ENCODE results near the gene MS4A10.

DNA sequence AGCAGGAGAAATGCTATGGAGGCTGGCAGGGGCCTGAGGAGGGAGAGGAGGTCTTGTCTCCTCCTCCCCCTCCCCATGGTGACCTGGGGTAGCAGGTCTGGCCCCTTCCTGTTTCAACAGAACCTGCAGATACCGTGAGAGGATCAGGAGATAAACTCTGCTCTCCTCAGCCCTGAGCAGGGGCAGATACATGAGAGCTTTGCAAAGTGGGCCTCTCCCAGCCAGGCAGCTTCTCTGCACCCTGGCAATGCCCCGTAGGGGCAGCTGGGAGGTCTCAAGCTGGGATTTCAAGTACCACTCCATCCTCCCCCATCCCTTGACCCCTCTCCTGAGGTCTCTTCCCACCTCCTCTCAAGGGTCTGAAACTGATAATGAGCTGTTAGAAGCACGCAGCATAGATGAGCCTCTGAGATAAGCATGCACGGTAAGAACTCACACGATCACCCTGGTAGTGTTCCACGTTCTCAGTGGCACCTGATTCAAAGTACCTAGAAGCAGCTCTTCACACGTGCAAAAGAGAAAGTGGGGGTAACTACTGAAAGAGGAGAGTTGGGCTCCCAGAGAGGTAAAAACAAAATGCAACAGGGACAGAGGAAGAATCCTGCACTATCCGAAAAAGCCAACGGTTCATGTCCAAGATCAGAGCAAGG, 51.9 kb downstream of the MS4A10 start:
- TF ChIP-seq, protein P1, sequence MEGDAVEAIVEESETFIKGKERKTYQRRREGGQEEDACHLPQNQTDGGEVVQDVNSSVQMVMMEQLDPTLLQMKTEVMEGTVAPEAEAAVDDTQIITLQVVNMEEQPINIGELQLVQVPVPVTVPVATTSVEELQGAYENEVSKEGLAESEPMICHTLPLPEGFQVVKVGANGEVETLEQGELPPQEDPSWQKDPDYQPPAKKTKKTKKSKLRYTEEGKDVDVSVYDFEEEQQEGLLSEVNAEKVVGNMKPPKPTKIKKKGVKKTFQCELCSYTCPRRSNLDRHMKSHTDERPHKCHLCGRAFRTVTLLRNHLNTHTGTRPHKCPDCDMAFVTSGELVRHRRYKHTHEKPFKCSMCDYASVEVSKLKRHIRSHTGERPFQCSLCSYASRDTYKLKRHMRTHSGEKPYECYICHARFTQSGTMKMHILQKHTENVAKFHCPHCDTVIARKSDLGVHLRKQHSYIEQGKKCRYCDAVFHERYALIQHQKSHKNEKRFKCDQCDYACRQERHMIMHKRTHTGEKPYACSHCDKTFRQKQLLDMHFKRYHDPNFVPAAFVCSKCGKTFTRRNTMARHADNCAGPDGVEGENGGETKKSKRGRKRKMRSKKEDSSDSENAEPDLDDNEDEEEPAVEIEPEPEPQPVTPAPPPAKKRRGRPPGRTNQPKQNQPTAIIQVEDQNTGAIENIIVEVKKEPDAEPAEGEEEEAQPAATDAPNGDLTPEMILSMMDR (IDR thresholded peaks at IDR 0.05): no peak
- no peak for TF ChIP-seq POLR2A (IDR thresholded peaks at IDR 0.05)
- TF ChIP-seq POLR2AphosphoS5 (IDR thresholded peaks at IDR 0.05): no peak

Data from breast epithelium (tissue), 3 donors.